H1 (cell line): ENCODE data around the gene OR1J4.

Source experiments
- CTBP2 ChIP-seq: IDR thresholded peaks from 2 replicates; pipeline ENCODE4 v1.7.0; 2011; ENCODE audit warnings: borderline replicate concordance, mild to moderate bottlenecking, moderate library complexity, mixed read lengths, low read length; ENCODE audit not compliant: insufficient read depth, insufficient read length
- TAF1 ChIP-seq: IDR thresholded peaks from 2 replicates; pipeline ENCODE4 v1.6.1; 2011; ENCODE audit warnings: mild to moderate bottlenecking, low read depth, low read length
- TF ChIP-seq, protein P1 (sequence below), 3 experiments: IDR thresholded peaks; 1 replicate in 2 of 3; 2 replicates in 1 of 3; pipeline versions ENCODE4 v1.5.1 to v1.6.1; 2011; ENCODE audit warnings: low read length in 3 of 3, mild to moderate bottlenecking in 3 of 3, inconsistent platforms in 2 of 3, low read depth in 1 of 3, moderate library complexity in 1 of 3; ENCODE audit not compliant: insufficient read depth in 1 of 3; ENCODE audit errors: control extremely low read depth in 1 of 3

DNA sequence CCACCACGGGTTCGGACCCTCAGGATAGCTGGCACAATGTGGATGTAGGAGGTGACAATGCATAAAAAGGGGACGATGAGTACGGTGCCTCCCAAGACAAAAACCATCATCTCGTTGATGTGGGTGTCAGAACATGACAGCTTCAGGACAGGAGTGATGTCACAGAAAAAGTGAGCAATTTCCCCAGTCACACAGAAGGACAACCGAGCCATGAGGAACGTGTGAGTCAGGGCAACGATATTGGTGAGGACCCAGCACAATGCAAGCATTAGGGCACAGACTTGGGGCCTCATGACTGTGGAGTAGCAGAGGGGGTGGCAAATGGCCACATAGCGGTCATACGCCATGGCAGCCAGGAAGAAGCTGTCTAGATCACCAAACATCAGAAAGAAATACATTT is 7.7 kb downstream of the OR1J4 start:
- TF ChIP-seq, protein P1, sequence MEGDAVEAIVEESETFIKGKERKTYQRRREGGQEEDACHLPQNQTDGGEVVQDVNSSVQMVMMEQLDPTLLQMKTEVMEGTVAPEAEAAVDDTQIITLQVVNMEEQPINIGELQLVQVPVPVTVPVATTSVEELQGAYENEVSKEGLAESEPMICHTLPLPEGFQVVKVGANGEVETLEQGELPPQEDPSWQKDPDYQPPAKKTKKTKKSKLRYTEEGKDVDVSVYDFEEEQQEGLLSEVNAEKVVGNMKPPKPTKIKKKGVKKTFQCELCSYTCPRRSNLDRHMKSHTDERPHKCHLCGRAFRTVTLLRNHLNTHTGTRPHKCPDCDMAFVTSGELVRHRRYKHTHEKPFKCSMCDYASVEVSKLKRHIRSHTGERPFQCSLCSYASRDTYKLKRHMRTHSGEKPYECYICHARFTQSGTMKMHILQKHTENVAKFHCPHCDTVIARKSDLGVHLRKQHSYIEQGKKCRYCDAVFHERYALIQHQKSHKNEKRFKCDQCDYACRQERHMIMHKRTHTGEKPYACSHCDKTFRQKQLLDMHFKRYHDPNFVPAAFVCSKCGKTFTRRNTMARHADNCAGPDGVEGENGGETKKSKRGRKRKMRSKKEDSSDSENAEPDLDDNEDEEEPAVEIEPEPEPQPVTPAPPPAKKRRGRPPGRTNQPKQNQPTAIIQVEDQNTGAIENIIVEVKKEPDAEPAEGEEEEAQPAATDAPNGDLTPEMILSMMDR (IDR thresholded peaks at IDR 0.05; ENCODE audit: control extremely low read depth in 1 of 3, insufficient read depth in 1 of 3, low read depth in 1 of 3, low read length in 3 of 3) = no peak
- no peak for TF ChIP-seq TAF1
- no peak for TF ChIP-seq CTBP2
